ENCODE measurements around the gene GRB7.

The GRB7 gene

DNA sequence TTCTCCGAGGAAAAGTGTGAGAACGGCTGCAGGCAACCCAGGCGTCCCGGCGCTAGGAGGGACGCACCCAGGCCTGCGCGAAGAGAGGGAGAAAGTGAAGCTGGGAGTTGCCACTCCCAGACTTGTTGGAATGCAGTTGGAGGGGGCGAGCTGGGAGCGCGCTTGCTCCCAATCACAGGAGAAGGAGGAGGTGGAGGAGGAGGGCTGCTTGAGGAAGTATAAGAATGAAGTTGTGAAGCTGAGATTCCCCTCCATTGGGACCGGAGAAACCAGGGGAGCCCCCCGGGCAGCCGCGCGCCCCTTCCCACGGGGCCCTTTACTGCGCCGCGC is 38.0 kb upstream of the GRB7 start, which contains the start of gene ERBB2:
TSS of gene ERBB2 (plus strand) at position 247 of the 330 bp plus-strand sequence. CDS start 175 bp downstream, outside the sequence.
- no CpG with 5 or more reads among the region's 20 CpGs for WGBS, 2 donors (ENCODE audit: extremely low coverage in 2 of 2, insufficient read length in 2 of 2, insufficient replicate concordance in 1 of 2)
- H2BK120ac ChIP-seq (ENCODE audit: low read depth, low read length), result peak within 1 kb of the TSS; percentile 61
- peak within 1 kb of the TSS; percentile 68 for H3K27ac ChIP-seq (replicated peaks; ENCODE audit: low read length)

GRCh38 chr17:39700148-39700987 is 37.4 kb upstream of the GRB7 start:
- H3K9ac ChIP-seq (ENCODE audit: low read depth, low read length, poor library complexity), result peak overlapping the region; percentile 89
- no peak overlapping the region for H4K91ac ChIP-seq (ENCODE audit: low read depth, low read length, poor library complexity)
- peak overlapping the region; percentile 84 for H3K14ac ChIP-seq (ENCODE audit: low read length)
- H3K27me3 ChIP-seq (ENCODE audit: control insufficient read depth in 3 of 3, insufficient read depth in 3 of 3, low read depth in 1 of 3, low read length in 3 of 3), result no peaks in the 10 kb centered on the region
- no peaks in the 10 kb centered on the region for H3K9me3 ChIP-seq (replicated peaks in 1 of 2; ENCODE audit: control insufficient read depth in 2 of 2, insufficient read depth in 1 of 2, low read depth in 1 of 2, low read length in 2 of 2)
- H3K4me1 ChIP-seq (ENCODE audit: control insufficient read depth in 2 of 2, insufficient read depth in 1 of 2, low read depth in 1 of 2, low read length in 2 of 2), result peaks cover 23 to 42% of the 10 kb centered on the region in 2 donors
- H2AK5ac ChIP-seq (ENCODE audit: low read depth, low read length), result peak overlapping the region; percentile 94
- no peak overlapping the region for H2BK12ac ChIP-seq (ENCODE audit: low read length)
- H2BK120ac ChIP-seq (ENCODE audit: low read depth, low read length), result peak overlapping the region; percentile 61
- peak overlapping the region; percentile 99 for H3K18ac ChIP-seq (ENCODE audit: low read length)
- H2BK5ac ChIP-seq (ENCODE audit: low read length), result peak overlapping the region; percentile 99
- peak overlapping the region; percentile 75 for H2BK15ac ChIP-seq (ENCODE audit: low read length)
- WGBS, 2 donors (ENCODE audit: extremely low coverage in 2 of 2, insufficient read length in 2 of 2, insufficient replicate concordance in 1 of 2), result no CpG with 5 or more reads among the region's 57 CpGs
- peak overlapping the region; percentile 68 for H3K27ac ChIP-seq (replicated peaks; ENCODE audit: low read length)
- no peak overlapping the region for H4K8ac ChIP-seq (ENCODE audit: low read depth, low read length)
- peak overlapping the region; percentile 90 for H2AFZ ChIP-seq (ENCODE audit: low read length)
- DNase-seq (ENCODE audit: low spot score), result no peak
- H3K4ac ChIP-seq (ENCODE audit: low read length), result peak overlapping the region; percentile 44
- peak overlapping the region; percentile 80 to 97 for H3K4me3 ChIP-seq (ENCODE audit: low read length in 2 of 2)
- H3K4me2 ChIP-seq (ENCODE audit: insufficient read depth, low read length, poor library complexity, severe bottlenecking), result peak overlapping the region; percentile 83
- peaks cover 3 to 21% of the 10 kb centered on the region in 2 donors for H3K36me3 ChIP-seq (replicated peaks in 1 of 2; ENCODE audit: control insufficient read depth in 2 of 2, insufficient read depth in 2 of 2, low read length in 2 of 2)
- no peak overlapping the region for H3K23ac ChIP-seq (ENCODE audit: low read depth, low read length, poor library complexity)
- peaks cover 14% of the 10 kb centered on the region for H3K79me1 ChIP-seq (ENCODE audit: low read depth, low read length)

More for the DNA sequence above, 38.0 kb upstream of the GRB7 start, which contains the start of gene ERBB2:
- H2BK12ac ChIP-seq (ENCODE audit: low read length), result no peak within 1 kb of the TSS
- peak within 1 kb of the TSS; percentile 99 for H3K18ac ChIP-seq (ENCODE audit: low read length)
- peak within 1 kb of the TSS; percentile 99 for H2BK5ac ChIP-seq (ENCODE audit: low read length)
- peak within 1 kb of the TSS; percentile 89 for H3K9ac ChIP-seq (ENCODE audit: low read depth, low read length, poor library complexity)
- H3K4me2 ChIP-seq (ENCODE audit: insufficient read depth, low read length, poor library complexity, severe bottlenecking), result peak within 1 kb of the TSS; percentile 83
- H3K23ac ChIP-seq (ENCODE audit: low read depth, low read length, poor library complexity), result no peak within 1 kb of the TSS
- peak within 1 kb of the TSS; percentile 80 to 97 for H3K4me3 ChIP-seq (ENCODE audit: low read length in 2 of 2)
- H2AFZ ChIP-seq (ENCODE audit: low read length), result peak within 1 kb of the TSS; percentile 90
- H3K4ac ChIP-seq (ENCODE audit: low read length), result peak within 1 kb of the TSS; percentile 44
- no peaks in the 10 kb centered on the region for H3K27me3 ChIP-seq (ENCODE audit: control insufficient read depth in 3 of 3, insufficient read depth in 3 of 3, low read depth in 1 of 3, low read length in 3 of 3)
- no peaks in the 10 kb centered on the region for H3K9me3 ChIP-seq (replicated peaks in 1 of 2; ENCODE audit: control insufficient read depth in 2 of 2, insufficient read depth in 1 of 2, low read depth in 1 of 2, low read length in 2 of 2)
- H3K14ac ChIP-seq (ENCODE audit: low read length), result peak within 1 kb of the TSS; percentile 84
- DNase-seq (ENCODE audit: low spot score), result no peak
- H3K36me3 ChIP-seq (replicated peaks in 1 of 2; ENCODE audit: control insufficient read depth in 2 of 2, insufficient read depth in 2 of 2, low read length in 2 of 2), result peaks cover 2 to 23% of the 10 kb centered on the region in 2 donors
- H2BK15ac ChIP-seq (ENCODE audit: low read length), result peak within 1 kb of the TSS; percentile 75
- H3K79me1 ChIP-seq (ENCODE audit: low read depth, low read length), result peaks cover 11% of the 10 kb centered on the region
- H4K8ac ChIP-seq (ENCODE audit: low read depth, low read length), result no peak within 1 kb of the TSS
- no peak within 1 kb of the TSS for H4K91ac ChIP-seq (ENCODE audit: low read depth, low read length, poor library complexity)
- peaks cover 29 to 42% of the 10 kb centered on the region in 2 donors for H3K4me1 ChIP-seq (ENCODE audit: control insufficient read depth in 2 of 2, insufficient read depth in 1 of 2, low read depth in 1 of 2, low read length in 2 of 2)
- peak within 1 kb of the TSS; percentile 94 for H2AK5ac ChIP-seq (ENCODE audit: low read depth, low read length)

- no peak overlapping the region for H4K8ac ChIP-seq (ENCODE audit: low read depth, low read length)
- H3K27ac ChIP-seq (replicated peaks; ENCODE audit: low read length), result peak overlapping the region; percentile 23
- H2AK5ac ChIP-seq (ENCODE audit: low read depth, low read length), result peak overlapping the region; percentile 42
- H3K4me1 ChIP-seq (ENCODE audit: control insufficient read depth in 2 of 2, insufficient read depth in 1 of 2, low read depth in 1 of 2, low read length in 2 of 2), result peaks cover 16 to 39% of the 10 kb centered on the region in 2 donors
- no CpG with 5 or more reads among the region's 10 CpGs for WGBS, 2 donors (ENCODE audit: extremely low coverage in 2 of 2, insufficient read length in 2 of 2, insufficient replicate concordance in 1 of 2)
- no peak overlapping the region for H3K4ac ChIP-seq (ENCODE audit: low read length)
- H2BK120ac ChIP-seq (ENCODE audit: low read depth, low read length), result no peak overlapping the region
- no peak overlapping the region for H3K23ac ChIP-seq (ENCODE audit: low read depth, low read length, poor library complexity)
- H3K18ac ChIP-seq (ENCODE audit: low read length), result peak overlapping the region; percentile 78
- H2BK12ac ChIP-seq (ENCODE audit: low read length), result no peak overlapping the region
- H3K27me3 ChIP-seq (ENCODE audit: control insufficient read depth in 3 of 3, insufficient read depth in 3 of 3, low read depth in 1 of 3, low read length in 3 of 3), result no peaks in the 10 kb centered on the region
- peaks cover 17% of the 10 kb centered on the region for H3K79me1 ChIP-seq (ENCODE audit: low read depth, low read length)
- peak overlapping the region; percentile 90 for H2AFZ ChIP-seq (ENCODE audit: low read length)
- DNase-seq (ENCODE audit: low spot score), result no peak
- no peak overlapping the region for H2BK15ac ChIP-seq (ENCODE audit: low read length)
- no peak overlapping the region for H3K14ac ChIP-seq (ENCODE audit: low read length)
- H3K9ac ChIP-seq (ENCODE audit: low read depth, low read length, poor library complexity), result peak overlapping the region; percentile 89
- H4K91ac ChIP-seq (ENCODE audit: low read depth, low read length, poor library complexity), result no peak overlapping the region
- H3K9me3 ChIP-seq (replicated peaks in 1 of 2; ENCODE audit: control insufficient read depth in 2 of 2, insufficient read depth in 1 of 2, low read depth in 1 of 2, low read length in 2 of 2), result no peaks in the 10 kb centered on the region
- H3K4me2 ChIP-seq (ENCODE audit: insufficient read depth, low read length, poor library complexity, severe bottlenecking), result peak overlapping the region; percentile 83
- peak overlapping the region; percentile 80 to 97 for H3K4me3 ChIP-seq (ENCODE audit: low read length in 2 of 2)
- no peak overlapping the region for H2BK5ac ChIP-seq (ENCODE audit: low read length)
- peaks cover 3 to 21% of the 10 kb centered on the region in 2 donors for H3K36me3 ChIP-seq (replicated peaks in 1 of 2; ENCODE audit: control insufficient read depth in 2 of 2, insufficient read depth in 2 of 2, low read length in 2 of 2)
Measured at GRCh38 chr17:39701012-39701783, 36.5 kb upstream of the GRB7 start.
